Osteocyte (in vitro differentiated cells): ENCODE results near the gene NDUFB11. TPM values are rescaled to one million over a fixed set of nuclear protein-coding genes. Genes with fewer than 3 reads are reported as not detected.

Source experiments
- DNase-seq: peaks from one replicate; pipeline ENCODE4 v3.0.0; 2021; ENCODE audit warnings: mixed read lengths; ENCODE audit not compliant: unreplicated experiment; ENCODE audit errors: extremely low spot score
- H3K27ac Mint-ChIP-seq: one replicate; pipeline ENCODE4 v1.8.0; 2021; ENCODE audit warnings: mild to moderate bottlenecking, mixed read lengths; ENCODE audit not compliant: unreplicated experiment
- H3K27me3 Mint-ChIP-seq: one replicate; pipeline ENCODE4 v1.8.0; 2021; ENCODE audit warnings: mixed read lengths; ENCODE audit not compliant: unreplicated experiment
- H3K36me3 Mint-ChIP-seq: one replicate; pipeline ENCODE4 v1.8.0; 2021; ENCODE audit warnings: mixed read lengths; ENCODE audit not compliant: unreplicated experiment
- H3K4me1 Mint-ChIP-seq: one replicate; pipeline ENCODE4 v1.8.0; 2021; ENCODE audit warnings: mixed read lengths; ENCODE audit not compliant: unreplicated experiment
- H3K4me3 Mint-ChIP-seq: one replicate; pipeline ENCODE4 v1.8.0; 2021; ENCODE audit warnings: mild to moderate bottlenecking, moderate library complexity, mixed read lengths; ENCODE audit not compliant: unreplicated experiment
- H3K9me3 Mint-ChIP-seq: one replicate; pipeline ENCODE4 v1.8.0; 2021; ENCODE audit warnings: mixed read lengths; ENCODE audit not compliant: unreplicated experiment
- long read RNA-seq: library from polyadenylated mRNA; unstranded; transcript quantifications from one replicate; pipeline ENCODE4 v2.0.0, GENCODE V29; 2021
- total RNA-seq: library from RNA; stranded (reverse); gene quantifications from 2 replicates; pipeline ENCODE4 v1.2.1, GENCODE V29; 2021
- TF ChIP-seq, protein P1 (sequence below): fragments of 200-600 bp; sonication (generic); IDR thresholded peaks from 2 replicates; pipeline ENCODE4 v1.5.0; 2021; ENCODE audit warnings: antibody characterized with exemption, mild to moderate bottlenecking, moderate library complexity

NDUFB11 gene
- total RNA-seq, result 79.8 and 83.6 TPM in 2 replicates
- long read RNA-seq, transcript NDUFB11-201 (3 exons, 948 nt), result minor isoform, 6 of 34 reads
- long read RNA-seq, transcript NDUFB11-202 (3 exons, 1,388 nt), result major isoform, 27 of 34 reads
- long read RNA-seq, partial matches to known transcripts, result 0 of 34 reads
- long read RNA-seq, other reads (novel, unspliced or antisense), result 1 of 34 reads

DNA sequence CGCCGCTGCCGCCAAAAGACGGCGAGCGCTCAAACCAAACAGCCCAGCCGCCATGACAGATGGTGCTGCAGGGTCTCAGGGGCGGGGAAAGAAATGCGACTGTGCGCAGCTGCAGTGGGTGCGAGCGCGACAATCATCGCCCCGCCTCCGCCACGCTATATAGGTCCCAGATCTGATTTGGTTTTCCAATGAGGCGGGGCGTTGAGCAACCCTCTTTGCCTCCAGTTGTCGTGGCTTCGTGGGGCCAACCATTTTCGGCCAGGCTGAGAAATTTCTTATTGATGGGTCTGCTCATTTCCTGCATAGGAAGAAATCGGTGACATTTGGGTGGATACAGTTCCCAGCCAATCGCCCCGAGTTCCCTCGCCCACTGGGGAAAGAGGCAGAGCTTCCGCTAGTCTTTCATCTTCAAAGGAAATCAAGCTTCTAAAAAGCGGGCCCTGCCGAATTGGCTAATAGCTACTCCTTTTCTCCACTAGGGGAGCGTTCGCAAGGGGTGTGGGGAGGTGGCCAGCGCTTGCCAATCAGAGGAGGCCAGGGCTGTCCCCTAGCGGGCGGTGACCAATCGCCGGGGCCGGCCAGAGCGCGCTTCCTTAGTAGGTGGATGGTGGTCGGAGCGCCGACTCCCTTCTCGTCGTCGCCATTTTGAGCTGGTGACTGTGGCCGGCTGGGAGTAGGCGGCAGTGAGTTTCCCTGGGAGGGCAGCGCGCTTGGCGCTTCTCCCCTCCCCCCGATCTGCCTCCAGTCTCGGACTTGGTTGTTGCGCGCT lies at the start of gene NDUFB11, which contains the start of gene RBM10:
Gene NDUFB11, minus strand, starts transcription at position 77 of the 769 bp plus-strand sequence. Its CDS starts 23 bp downstream, at position 54.
Gene RBM10, plus strand, starts transcription at position 596 of the 769 bp plus-strand sequence. CDS start 2,261 bp downstream, outside the sequence.
- peaks cover 7% of the 10 kb centered on the region for H3K36me3 Mint-ChIP-seq
- peak; percentile 98 for DNase-seq
- TF ChIP-seq, protein P1, sequence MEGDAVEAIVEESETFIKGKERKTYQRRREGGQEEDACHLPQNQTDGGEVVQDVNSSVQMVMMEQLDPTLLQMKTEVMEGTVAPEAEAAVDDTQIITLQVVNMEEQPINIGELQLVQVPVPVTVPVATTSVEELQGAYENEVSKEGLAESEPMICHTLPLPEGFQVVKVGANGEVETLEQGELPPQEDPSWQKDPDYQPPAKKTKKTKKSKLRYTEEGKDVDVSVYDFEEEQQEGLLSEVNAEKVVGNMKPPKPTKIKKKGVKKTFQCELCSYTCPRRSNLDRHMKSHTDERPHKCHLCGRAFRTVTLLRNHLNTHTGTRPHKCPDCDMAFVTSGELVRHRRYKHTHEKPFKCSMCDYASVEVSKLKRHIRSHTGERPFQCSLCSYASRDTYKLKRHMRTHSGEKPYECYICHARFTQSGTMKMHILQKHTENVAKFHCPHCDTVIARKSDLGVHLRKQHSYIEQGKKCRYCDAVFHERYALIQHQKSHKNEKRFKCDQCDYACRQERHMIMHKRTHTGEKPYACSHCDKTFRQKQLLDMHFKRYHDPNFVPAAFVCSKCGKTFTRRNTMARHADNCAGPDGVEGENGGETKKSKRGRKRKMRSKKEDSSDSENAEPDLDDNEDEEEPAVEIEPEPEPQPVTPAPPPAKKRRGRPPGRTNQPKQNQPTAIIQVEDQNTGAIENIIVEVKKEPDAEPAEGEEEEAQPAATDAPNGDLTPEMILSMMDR, result peak; percentile 68
- H3K4me3 Mint-ChIP-seq, result peak within 1 kb of the TSS; percentile 96
- peaks cover 4% of the 10 kb centered on the region for H3K9me3 Mint-ChIP-seq
- no peaks in the 10 kb centered on the region for H3K27me3 Mint-ChIP-seq
- H3K27ac Mint-ChIP-seq, result peak within 1 kb of the TSS; percentile 98
- peaks cover 17% of the 10 kb centered on the region for H3K4me1 Mint-ChIP-seq

DNA sequence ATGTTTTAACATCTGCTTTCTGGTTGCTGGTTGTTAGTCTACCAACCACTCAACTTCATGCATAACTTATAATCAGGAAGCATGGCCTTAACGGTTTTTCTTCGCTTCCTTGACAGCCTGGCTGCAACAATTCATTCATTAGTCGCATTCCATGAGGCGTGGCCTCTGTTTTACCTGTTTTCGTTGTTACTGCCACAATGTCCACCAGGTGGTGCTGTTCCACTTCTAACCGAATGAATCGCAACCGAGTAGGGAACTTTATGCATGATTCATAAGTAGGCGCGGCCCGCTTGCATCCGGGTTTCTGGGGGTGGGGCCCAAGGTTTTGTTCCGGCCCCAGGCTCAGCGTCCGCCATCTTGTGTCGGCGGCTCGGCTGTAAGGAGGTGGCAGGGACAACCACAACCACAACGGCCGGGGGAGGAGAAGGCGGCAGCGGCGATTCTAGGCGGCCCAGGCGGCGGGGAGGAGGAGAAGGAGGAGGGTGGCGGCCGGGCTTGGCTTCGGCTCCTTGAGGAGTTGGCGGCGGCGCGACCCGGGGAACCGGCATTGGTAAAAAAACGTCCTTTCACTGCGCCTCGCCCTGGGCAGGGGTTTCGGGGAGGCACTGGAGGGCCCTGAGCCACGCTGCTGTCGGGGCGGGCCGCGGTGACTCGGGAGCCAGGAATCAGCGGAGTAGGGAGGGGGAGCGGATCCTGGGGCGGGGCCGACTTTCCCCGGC lies 49.1 kb upstream of the NDUFB11 start, which contains the start of gene UBA1:
Gene UBA1, plus strand, starts transcription at position 355 of the 719 bp plus-strand sequence. CDS start 4,974 bp downstream, outside the sequence.
- Mint-ChIP-seq H3K27ac (peak within 1 kb of the TSS; percentile 99), H3K27me3 (no peaks in the 10 kb centered on the region), H3K4me1 (peaks cover 62% of the 10 kb centered on the region), H3K4me3 (peak within 1 kb of the TSS; percentile 94), H3K9me3 (no peaks in the 10 kb centered on the region), H3K36me3 (peaks cover 11% of the 10 kb centered on the region)
- peak; percentile 99 for DNase-seq
- TF ChIP-seq, protein P1, result peak; percentile 86

DNA sequence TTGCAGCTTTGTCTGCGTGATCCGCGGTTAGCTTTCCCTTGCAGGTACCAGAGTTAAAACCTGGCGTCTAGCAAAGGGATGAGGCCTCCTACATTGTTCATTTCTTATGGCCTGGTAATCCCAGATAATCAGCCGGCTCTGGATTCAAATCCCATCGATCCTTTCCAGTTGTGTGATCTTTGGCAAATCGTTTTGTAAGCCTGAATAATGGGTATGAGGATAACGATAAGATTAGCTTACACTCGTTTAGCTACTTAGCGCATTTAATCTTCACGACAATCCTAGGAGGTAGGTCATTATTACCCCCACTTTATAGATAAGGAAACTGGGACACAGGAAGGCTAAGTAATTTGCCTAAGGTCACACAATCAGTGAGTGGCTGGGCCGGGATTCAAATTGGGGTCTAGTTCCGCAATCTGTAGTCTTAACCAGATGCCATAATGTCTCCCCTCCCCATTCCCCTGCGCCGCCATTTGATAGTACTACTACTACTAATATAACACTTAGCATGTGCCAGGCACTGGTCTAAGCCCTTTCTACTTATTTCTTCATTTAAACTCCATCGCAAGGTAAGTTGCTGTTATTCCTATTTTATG lies 47.4 kb upstream of the NDUFB11 start:
- peak overlapping the region; percentile 92 for H3K4me3 Mint-ChIP-seq
- no peaks in the 10 kb centered on the region for H3K9me3 Mint-ChIP-seq
- TF ChIP-seq, protein P1, result no peak
- H3K36me3 Mint-ChIP-seq, result peaks cover 8% of the 10 kb centered on the region
- no peak overlapping the region for H3K27ac Mint-ChIP-seq
- DNase-seq, result no peak
- peaks cover 44% of the 10 kb centered on the region for H3K4me1 Mint-ChIP-seq
- H3K27me3 Mint-ChIP-seq, result no peaks in the 10 kb centered on the region

DNA sequence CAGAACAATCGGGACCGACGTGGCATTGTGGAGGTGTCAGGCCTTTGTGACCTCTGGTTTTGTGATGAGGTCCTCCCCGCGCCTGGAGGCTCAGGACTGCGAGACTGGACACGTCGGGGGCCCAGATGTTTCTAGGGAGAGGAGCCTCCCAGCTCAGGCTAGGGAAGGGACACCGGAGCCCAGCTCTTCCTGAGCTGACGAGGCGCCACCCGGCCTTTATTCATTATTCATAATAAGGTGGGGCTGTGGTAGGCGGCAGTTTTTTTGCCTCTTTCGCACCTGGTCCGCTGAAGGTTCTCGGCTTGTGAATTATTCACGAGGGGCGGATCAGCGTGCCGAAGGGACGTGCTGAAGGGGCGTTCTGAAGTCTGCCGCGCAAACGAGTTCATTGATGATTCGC lies 46.8 kb upstream of the NDUFB11 start:
- no peak for DNase-seq
- Mint-ChIP-seq H3K27me3 (no peaks in the 10 kb centered on the region), H3K27ac (peak overlapping the region; percentile 88), H3K4me1 (peaks cover 39% of the 10 kb centered on the region), H3K4me3 (peak overlapping the region; percentile 92), H3K9me3 (no peaks in the 10 kb centered on the region), H3K36me3 (peaks cover 8% of the 10 kb centered on the region)
- TF ChIP-seq, protein P1, result no peak
